GM23338 (cell line): ENCODE data around the gene SH3TC2. TPM values are rescaled to one million over a fixed set of nuclear protein-coding genes. Genes with fewer than 3 reads are reported as not detected.

Experiments used
- ATAC-seq: fragments of 200-7000 bp; cut with Tn5 transposase; 3 replicates; pipeline ENCODE4 v1.9.1; 2020
- DNase-seq: peaks from one replicate; pipeline ENCODE4 v3.0.0-alpha.2; 2015; ENCODE audit warnings: low spot score
- H2AFZ ChIP-seq: fragments of 200-600 bp; sonication (generic); 2 replicates; pipeline ENCODE4 v1.8.0; 2016; ENCODE audit warnings: antibody characterized with exemption, mild to moderate bottlenecking, moderate library complexity
- H3F3A ChIP-seq: fragments of 200-600 bp; sonication (generic); replicated peaks from 2 replicates; pipeline ENCODE4 v1.8.0; 2017; ENCODE audit warnings: antibody characterized with exemption, mixed run types, low read depth
- H3K27ac ChIP-seq: fragments of 200-600 bp; sonication (generic); 2 replicates; pipeline ENCODE4 v1.6.1; 2016; ENCODE audit warnings: low read depth
- H3K27me3 ChIP-seq: fragments of 200-600 bp; sonication (generic); 2 replicates; pipeline ENCODE4 v1.8.0; 2016; ENCODE audit warnings: mild to moderate bottlenecking, mixed run types, moderate library complexity; ENCODE audit not compliant: insufficient read depth
- H3K36me3 ChIP-seq: fragments of 200-600 bp; sonication (generic); 2 replicates; pipeline ENCODE4 v1.8.0; 2016; ENCODE audit warnings: mild to moderate bottlenecking; ENCODE audit not compliant: insufficient read depth
- H3K4me1 ChIP-seq: fragments of 200-600 bp; sonication (generic); 2 replicates; pipeline ENCODE4 v1.8.0; 2016; ENCODE audit warnings: mild to moderate bottlenecking, moderate library complexity; ENCODE audit not compliant: insufficient read depth
- H3K4me2 ChIP-seq: fragments of 200-600 bp; sonication (generic); 2 replicates; pipeline ENCODE4 v1.7.1; 2017; ENCODE audit warnings: mixed run types
- H3K4me3 ChIP-seq: fragments of 200-600 bp; sonication (generic); 2 replicates; pipeline ENCODE4 v1.6.1; 2016; ENCODE audit warnings: mixed run types
- H3K79me2 ChIP-seq: fragments of 200-600 bp; sonication (generic); replicated peaks from 2 replicates; pipeline ENCODE4 v1.8.0; 2017; ENCODE audit warnings: mild to moderate bottlenecking; ENCODE audit not compliant: insufficient read depth
- H3K9me2 ChIP-seq: fragments of 200-600 bp; sonication (generic); 2 replicates; pipeline ENCODE4 v1.8.0; 2017; ENCODE audit not compliant: insufficient read depth
- H4K20me1 ChIP-seq: fragments of 200-600 bp; sonication (generic); replicated peaks from 2 replicates; pipeline ENCODE4 v1.8.0; 2017; ENCODE audit warnings: mild to moderate bottlenecking; ENCODE audit not compliant: insufficient read depth
- H3K27ac Mint-ChIP-seq: 2 replicates; pipeline ENCODE4 v1.8.0; 2020; ENCODE audit warnings: inconsistent platforms, mild to moderate bottlenecking, moderate library complexity, mixed read lengths
- H3K27me3 Mint-ChIP-seq: 3 replicates; pipeline ENCODE4 v1.8.0; 2022; ENCODE audit warnings: low read depth, mild to moderate bottlenecking, moderate library complexity, mixed read lengths, inconsistent platforms; ENCODE audit not compliant: insufficient read depth, poor library complexity
- H3K36me3 Mint-ChIP-seq: 3 replicates; pipeline ENCODE4 v1.8.0; 2021; ENCODE audit warnings: low read depth, mild to moderate bottlenecking, inconsistent platforms, moderate library complexity, mixed read lengths
- H3K4me1 Mint-ChIP-seq: 3 replicates; pipeline ENCODE4 v1.8.0; 2020; ENCODE audit warnings: mild to moderate bottlenecking, inconsistent platforms, mixed read lengths
- H3K4me3 Mint-ChIP-seq: 3 replicates; pipeline ENCODE4 v1.8.0; 2021; ENCODE audit warnings: moderate library complexity, mild to moderate bottlenecking, inconsistent platforms, mixed read lengths
- H3K9me3 Mint-ChIP-seq: 3 replicates; pipeline ENCODE4 v1.8.0; 2020; ENCODE audit warnings: moderate library complexity, mild to moderate bottlenecking, inconsistent platforms, mixed read lengths
- CREB1 ChIP-seq: fragments of 250-450 bp; sonication (Bioruptor Pico); IDR thresholded peaks from 2 replicates; pipeline ENCODE4 v1.5.0; 2020; ENCODE audit warnings: low read depth, mild to moderate bottlenecking, moderate library complexity
- CTCF ChIP-seq, 2 experiments: fragments of 200-600 bp in 1 of 2; sonication (generic) in 1 of 2; conservative IDR thresholded peaks; 2 replicates each; pipeline versions ENCODE4 v1.5.1 to v1.6.1; 2016 to 2017; ENCODE audit warnings: antibody characterized with exemption in 2 of 2, low read depth in 2 of 2, mild to moderate bottlenecking in 2 of 2, moderate library complexity in 1 of 2
- ETS1 ChIP-seq: IDR thresholded peaks from 2 replicates; pipeline ENCODE4 v1.6.1; 2016; ENCODE audit warnings: antibody characterized with exemption
- EZH2 ChIP-seq: fragments of 200-600 bp; sonication (generic); IDR thresholded peaks from one replicate; pipeline ENCODE4 v1.8.0; 2017; ENCODE audit warnings: antibody characterized with exemption, mild to moderate bottlenecking, low read depth; ENCODE audit not compliant: unreplicated experiment
- EZH2phosphoT487 ChIP-seq: fragments of 200-600 bp; sonication (generic); IDR thresholded peaks from one replicate; pipeline ENCODE4 v1.8.1; 2018; ENCODE audit warnings: antibody characterized with exemption; ENCODE audit not compliant: unreplicated experiment
- JUNB ChIP-seq: IDR thresholded peaks from one replicate; pipeline ENCODE4 v1.6.1; 2016; ENCODE audit warnings: antibody characterized with exemption; ENCODE audit not compliant: unreplicated experiment
- NANOG ChIP-seq: IDR thresholded peaks from 2 replicates; pipeline ENCODE4 v1.6.1; 2016; ENCODE audit warnings: antibody characterized with exemption, borderline replicate concordance
- POLR2AphosphoS5 ChIP-seq: IDR thresholded peaks from 2 replicates; pipeline ENCODE4 v1.6.1; 2016; ENCODE audit warnings: antibody characterized with exemption, low read depth
- REST ChIP-seq: IDR thresholded peaks from one replicate; pipeline ENCODE4 v1.6.1; 2018; ENCODE audit warnings: antibody characterized with exemption; ENCODE audit not compliant: unreplicated experiment
- STAT1 ChIP-seq: IDR thresholded peaks from one replicate; pipeline ENCODE4 v1.6.1; 2016; ENCODE audit warnings: antibody characterized with exemption; ENCODE audit not compliant: unreplicated experiment
- ZNF114 ChIP-seq: fragments of 250-450 bp; sonication (Bioruptor Pico); IDR thresholded peaks from 2 replicates; pipeline ENCODE4 v1.5.0; 2020; ENCODE audit warnings: mild to moderate bottlenecking, moderate library complexity
- ZNF331 ChIP-seq: fragments of 250-450 bp; sonication (Bioruptor Pico); IDR thresholded peaks from 2 replicates; pipeline ENCODE4 v1.5.0; 2020; ENCODE audit warnings: low read depth, mild to moderate bottlenecking, moderate library complexity
- ZNF462 ChIP-seq: fragments of 250-450 bp; sonication (Bioruptor Pico); IDR thresholded peaks from 2 replicates; pipeline ENCODE4 v1.5.0; 2020; ENCODE audit warnings: mild to moderate bottlenecking, moderate library complexity
- polyA plus RNA-seq: library from polyadenylated mRNA; unstranded; fragments of >200 nt; fragmentation: Nextera tagmentation; extraction: Ambion mirVana; gene quantifications from 2 replicates; pipeline ENCODE4 v1.2.1, GENCODE V29; 2016
- total RNA-seq: library from RNA; depleted of rRNA; stranded (reverse); fragments of >200 nt; shearing (Covaris generic); gene quantifications from 2 replicates; pipeline ENCODE4 v1.2.3, GENCODE V29; 2014

SH3TC2 gene
- total and polyA plus RNA-seq, 2 experiments from 2014 or later, result 0.10 to 0.17 TPM

- no peak overlapping the region for H2AFZ ChIP-seq
- no peak for DNase-seq
- Mint-ChIP-seq H3K4me1 (no peaks in the 10 kb centered on the region), H3K9me3 (no peaks in the 10 kb centered on the region), H3K27ac (no peak overlapping the region), H3K27me3 (no peaks in the 10 kb centered on the region), H3K4me3 (no peak overlapping the region), H3K36me3 (no peaks in the 10 kb centered on the region)
- H3K27me3 ChIP-seq, result no peaks in the 10 kb centered on the region
- H3K79me2 ChIP-seq, result no peaks in the 10 kb centered on the region
- H4K20me1 ChIP-seq, result no peaks in the 10 kb centered on the region
- no peaks in the 10 kb centered on the region for H3K9me2 ChIP-seq
- no peak overlapping the region for H3K4me2 ChIP-seq
- ATAC-seq, result no peak
- no peak overlapping the region for H3K4me3 ChIP-seq
- no peak overlapping the region for H3K27ac ChIP-seq
- H3F3A ChIP-seq, result no peaks in the 10 kb centered on the region
- H3K36me3 ChIP-seq, result no peaks in the 10 kb centered on the region
- no peak for TF ChIP-seq EZH2
- no peak for TF ChIP-seq ZNF331
- TF ChIP-seq REST, result no peak
- no peak for TF ChIP-seq ZNF114 (CRISPR knock-in tag)
- no peak for TF ChIP-seq ZNF462 (CRISPR knock-in tag)
- TF ChIP-seq JUNB, result no peak
- no peak for TF ChIP-seq NANOG
- no peak for TF ChIP-seq STAT1
- no peak for TF ChIP-seq ETS1
- no peak for TF ChIP-seq EZH2phosphoT487
- TF ChIP-seq CREB1, result no peak
- no peak for TF ChIP-seq CTCF (conservative IDR thresholded peaks at IDR 0.05; ENCODE audit: low read depth in 2 of 2)
- no peak for TF ChIP-seq POLR2AphosphoS5
- no peaks in the 10 kb centered on the region for H3K4me1 ChIP-seq
Measured at GRCh38 chr5:149030392-149030791, 32.5 kb downstream of the SH3TC2 start.
